Body of pancreas (tissue), 4 donors: ENCODE results near the gene MT1HL1. TPM values are rescaled to one million over a fixed set of nuclear protein-coding genes. Genes with fewer than 3 reads are reported as not detected.
"Not testable (repeated sequence)": the region's sequence is repeated elsewhere in the genome, so short reads cannot be mapped to it uniquely, and the experiment has no call there.

Experiments used
- ATAC-seq: fragments of 150-250 bp; one replicate; pipeline ENCODE4 v1.9.1; 2016
- DNase-seq, 4 donors: peaks; one replicate each; pipeline ENCODE4 v3.0.0-alpha.2; 2019
- H3K27ac ChIP-seq, 4 donors: fragments of 200-600 bp; sonication (generic); 1 replicate in 3 of 4; 2 replicates in 1 of 4; pipeline versions ENCODE4 v1.5.1 to v1.6.1; 2016 to 2019; ENCODE audit warnings: mild to moderate bottlenecking in 1 of 4, mixed read lengths in 1 of 4, moderate library complexity in 1 of 4
- H3K27me3 ChIP-seq, 2 donors: fragments of 200-600 bp; sonication (generic); one replicate each; pipeline ENCODE4 v1.6.0; 2016; ENCODE audit warnings: mild to moderate bottlenecking in 1 of 2
- H3K36me3 ChIP-seq, 2 donors: fragments of 200-600 bp; sonication (generic); replicated peaks in 1 of 2; 2 replicates each; pipeline ENCODE4 v1.5.1; 2016; ENCODE audit warnings: low read depth in 2 of 2; ENCODE audit not compliant: insufficient read depth in 1 of 2
- H3K4me1 ChIP-seq: fragments of 200-600 bp; sonication (generic); one replicate; pipeline ENCODE4 v1.6.0; 2016
- H3K4me3 ChIP-seq, 2 donors: fragments of 200-600 bp; sonication (generic); 1 replicate in 1 of 2; 2 replicates in 1 of 2; pipeline ENCODE4 v1.5.1; 2016 to 2019
- H3K9me3 ChIP-seq, 3 donors: fragments of 200-600 bp; sonication (generic); 1 replicate in 2 of 3; 2 replicates in 1 of 3; pipeline ENCODE4 v1.5.1; 2016
- CTCF ChIP-seq, 7 experiments: fragments of 450-650 bp in 4 of 7; fragments of 200-600 bp in 3 of 7; sonication (generic) in 3 of 7; IDR thresholded peaks; one replicate each; pipeline ENCODE4 v1.5.1; 2016 to 2019; ENCODE audit warnings: antibody characterized with exemption in 7 of 7
- POLR2A ChIP-seq, 3 donors: fragments of 450-650 bp; IDR thresholded peaks; one replicate each; pipeline ENCODE4 v1.6.1; 2016; ENCODE audit warnings: antibody characterized with exemption in 3 of 3, mild to moderate bottlenecking in 2 of 3
- WGBS, 2 donors: methylation state at CpG; one replicate each; pipeline ENCODE4 v1.1.5; 2017; 5-methylcytosine and 5-hydroxymethylcytosine counted together
- intact Hi-C: fragments of 100-400 bp; cut with DNase I; formaldehyde crosslinking; loops from one replicate; pipeline ENCODE4 v1.15.1; 2023
- total RNA-seq, 2 donors: library from RNA; depleted of rRNA; stranded (reverse); fragments of >200 nt; gene quantifications; one replicate each; pipeline ENCODE4 v1.1.0, GENCODE V29; 2016

The MT1HL1 gene
- total RNA-seq, 2 donors from 2014 or later = not detected

DNA sequence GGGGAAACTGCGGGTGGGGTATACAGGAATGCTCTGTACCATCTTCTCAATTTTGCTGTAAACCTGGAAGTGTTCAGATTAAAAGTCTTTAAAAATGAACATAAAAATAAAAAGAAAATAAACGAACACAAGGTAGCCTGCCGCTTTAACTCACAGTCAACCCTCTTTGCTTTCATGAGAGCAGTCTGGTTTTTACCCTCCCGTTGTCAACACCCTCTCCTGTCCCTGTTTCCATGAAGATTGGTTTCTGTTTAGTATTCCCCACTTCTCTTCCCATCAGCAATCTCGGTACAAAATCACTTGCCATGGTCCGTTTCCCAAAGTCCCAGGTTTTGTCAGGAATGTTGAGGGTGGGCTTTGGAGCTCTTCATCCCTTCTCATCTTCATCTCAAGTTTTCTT is 28.8 kb downstream of the MT1HL1 start:
- 76 to 78% methylated on average over 6 of the region's 6 CpGs for WGBS, 2 donors

DNA sequence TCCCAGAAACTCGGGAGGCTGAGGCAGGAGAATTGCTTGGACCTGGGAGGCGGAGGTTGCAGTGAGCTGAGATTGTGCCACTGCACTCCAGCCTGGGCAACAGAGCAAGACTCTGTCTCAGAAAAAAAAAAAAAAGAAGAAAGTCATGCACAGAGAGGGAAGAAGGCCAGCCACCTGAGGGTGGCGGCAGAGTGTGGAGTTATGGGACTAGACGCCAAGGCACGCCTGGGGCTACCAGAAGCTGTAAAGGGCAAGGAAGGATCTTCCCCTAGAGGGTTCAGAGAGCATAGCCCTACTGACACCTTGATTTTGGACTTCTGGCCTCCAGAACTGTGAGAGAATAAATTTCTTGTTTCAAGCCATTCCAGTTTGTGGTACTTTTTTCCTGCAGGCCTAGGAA is 30.2 kb downstream of the MT1HL1 start:
- WGBS, 2 donors = 68 to 75% methylated on average over 5 of the region's 5 CpGs
- intact Hi-C loops = not testable (repeated sequence)

More for the DNA sequence above, 28.8 kb downstream of the MT1HL1 start:
- Histone ChIP-seq H3K4me1 (no peaks in the 10 kb centered on the region), H3K27ac (no peak overlapping the region), H3K27me3 (no peaks in the 10 kb centered on the region), H3K4me3 (no peak overlapping the region), H3K36me3 (no peaks in the 10 kb centered on the region), H3K9me3 (no peaks in the 10 kb centered on the region)
- DNase-seq = no peak
- intact Hi-C loops = no loop called here
- TF ChIP-seq CTCF (IDR thresholded peaks at IDR 0.05) = no peak
- ATAC-seq = no peak

GRCh38 chr1:236966636-236967035 is 37.6 kb downstream of the MT1HL1 start:
- H3K9me3 ChIP-seq = no peaks in the 10 kb centered on the region
- H3K36me3 ChIP-seq = no peaks in the 10 kb centered on the region
- TF ChIP-seq CTCF (IDR thresholded peaks at IDR 0.05) = no peak
- TF ChIP-seq POLR2A (IDR thresholded peaks at IDR 0.05) = no peak
- ATAC-seq (no peak), DNase-seq (no peak)
- H3K27ac ChIP-seq = no peak overlapping the region
- no peaks in the 10 kb centered on the region for H3K4me1 ChIP-seq
- intact Hi-C loops = no loop called here
- no peaks in the 10 kb centered on the region for H3K27me3 ChIP-seq
- 57 to 66% methylated on average over 6 of the region's 6 CpGs for WGBS, 2 donors
- H3K4me3 ChIP-seq = no peak overlapping the region

More for the DNA sequence above, 30.2 kb downstream of the MT1HL1 start:
- H3K4me1 ChIP-seq, H3K27me3 ChIP-seq, H3K27ac ChIP-seq, H3K4me3 ChIP-seq, DNase-seq, H3K9me3 ChIP-seq, ATAC-seq, H3K36me3 ChIP-seq: not testable (repeated sequence)

DNA sequence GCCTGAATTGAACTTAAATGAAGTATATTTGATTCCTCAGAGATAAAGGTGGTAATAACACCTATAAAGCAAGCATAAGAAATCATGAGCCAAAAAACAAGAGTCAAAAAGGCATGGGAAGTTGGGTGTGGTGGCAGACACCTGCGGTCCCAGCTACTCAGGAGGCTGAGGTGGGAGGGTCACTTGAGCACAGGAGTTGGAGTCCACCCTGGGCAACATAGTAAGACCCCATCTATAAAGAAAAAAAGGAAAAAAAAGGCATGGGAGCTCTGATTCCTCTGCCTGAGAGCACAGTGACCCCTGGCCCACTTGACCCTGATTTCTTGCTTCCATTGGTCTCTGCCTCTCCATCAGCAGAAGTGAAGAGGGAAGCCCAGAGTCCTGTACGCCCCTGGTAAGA is 40.3 kb downstream of the MT1HL1 start:
- no peaks in the 10 kb centered on the region for H3K4me1 ChIP-seq
- intact Hi-C loops = no loop called here
- peaks cover 0 to 3% of the 10 kb centered on the region in 2 donors for H3K27me3 ChIP-seq
- no peaks in the 10 kb centered on the region for H3K36me3 ChIP-seq
- H3K4me3 ChIP-seq = no peak overlapping the region
- TF ChIP-seq CTCF (IDR thresholded peaks at IDR 0.05) (no peak), POLR2A (IDR thresholded peaks at IDR 0.05) (no peak)
- 44 to 63% methylated on average over 2 of the region's 2 CpGs for WGBS, 2 donors
- ATAC-seq = no peak
- H3K27ac ChIP-seq = no peak overlapping the region
- H3K9me3 ChIP-seq = no peaks in the 10 kb centered on the region
- DNase-seq = no peak

GRCh38 chr1:236959112-236959511 is 45.1 kb downstream of the MT1HL1 start:
- TF ChIP-seq POLR2A (IDR thresholded peaks at IDR 0.05) = no peak
- TF ChIP-seq CTCF (IDR thresholded peaks at IDR 0.05) = no peak
- no peaks in the 10 kb centered on the region for H3K36me3 ChIP-seq
- DNase-seq (no peak), ATAC-seq (no peak)
- no peak overlapping the region for H3K27ac ChIP-seq
- H3K27me3 ChIP-seq = peaks cover 0 to 3% of the 10 kb centered on the region in 2 donors
- WGBS, 2 donors = 89 to 90% methylated on average over 2 of the region's 2 CpGs
- H3K9me3 ChIP-seq = no peaks in the 10 kb centered on the region
- intact Hi-C loops = no loop called here
- no peaks in the 10 kb centered on the region for H3K4me1 ChIP-seq
- H3K4me3 ChIP-seq = no peak overlapping the region
